Measurements from ENCODE around the gene CPLANE2. TPM values are rescaled to one million over a fixed set of nuclear protein-coding genes. Genes with fewer than 3 reads are reported as not detected.

The CPLANE2 gene
- total and polyA plus RNA-seq, 10 donors = 2.1 to 7.6 (median 5.3) TPM

GRCh38 chr1:16237343-16237830 lies 404 bp upstream of the CPLANE2 start:
- DNase-seq = no peak
- 26 to 31% (median 29%) methylated on average over 6 of the region's 6 CpGs for WGBS, 5 donors
- Histone ChIP-seq H3K4me3 (peak overlapping the region; percentile 58 to 78 (median 60)), H3K36me3 (peaks cover 0 to 11% (median 2%) of the 10 kb centered on the region in 6 donors), H3K4me1 (peaks cover 8 to 33% (median 19%) of the 10 kb centered on the region in 6 donors), H3K27ac (peak overlapping the region; percentile 61 to 93 (median 88)), H3K9me3 (no peaks in the 10 kb centered on the region), H3K27me3 (replicated peaks in 1 of 7) (no peaks in the 10 kb centered on the region)
- intact Hi-C loops (cut with DNase I; ENCODE audit: low total_unique reads) = no loop called here
- no peak for TF ChIP-seq CTCF (IDR thresholded peaks at IDR 0.05 in 8 of 11, conservative IDR thresholded peaks at IDR 0.05 in 3 of 11)
- TF ChIP-seq POLR2AphosphoS5 (IDR thresholded peaks at IDR 0.05) = no peak
- no peak for TF ChIP-seq POLR2A (IDR thresholded peaks at IDR 0.05)

- 42 to 65% (median 45%) methylated on average over 4 to 6 of the region's 6 CpGs for WGBS, 5 donors
These were observed 956 bp downstream of the CPLANE2 start for GRCh38 chr1:16235944-16236510.

GRCh38 chr1:16235347-16235746 lies 1.6 kb downstream of the CPLANE2 start:
- no peak for DNase-seq
- TF ChIP-seq POLR2AphosphoS5 (IDR thresholded peaks at IDR 0.05) (no peak), CTCF (IDR thresholded peaks at IDR 0.05 in 8 of 11, conservative IDR thresholded peaks at IDR 0.05 in 3 of 11) (no peak), POLR2A (IDR thresholded peaks at IDR 0.05) (no peak)
- Histone ChIP-seq H3K27ac (no peak overlapping the region), H3K9me3 (no peaks in the 10 kb centered on the region), H3K4me3 (no peak overlapping the region), H3K27me3 (replicated peaks in 1 of 7) (no peaks in the 10 kb centered on the region), H3K36me3 (peaks cover 0 to 24% (median 4%) of the 10 kb centered on the region in 6 donors), H3K4me1 (peaks cover 8 to 33% (median 19%) of the 10 kb centered on the region in 6 donors)
- intact Hi-C loops (cut with DNase I; ENCODE audit: low total_unique reads) = no loop called here
- 88 to 98% (median 92%) methylated on average over 2 of the region's 2 CpGs for WGBS, 5 donors

More at GRCh38 chr1:16235944-16236510, 956 bp downstream of the CPLANE2 start:
- intact Hi-C loops (cut with DNase I; ENCODE audit: low total_unique reads) = no loop called here
- DNase-seq = no peak
- no peaks in the 10 kb centered on the region for H3K27me3 ChIP-seq (replicated peaks in 1 of 7)
- peaks cover 8 to 33% (median 19%) of the 10 kb centered on the region in 6 donors for H3K4me1 ChIP-seq
- no peaks in the 10 kb centered on the region for H3K9me3 ChIP-seq
- TF ChIP-seq CTCF (IDR thresholded peaks at IDR 0.05 in 8 of 11, conservative IDR thresholded peaks at IDR 0.05 in 3 of 11) = peak in 9 of 11 experiments; percentile 28 to 57 (median 41)
- TF ChIP-seq POLR2A (IDR thresholded peaks at IDR 0.05) = no peak
- peak overlapping the region; percentile 58 to 78 (median 60) for H3K4me3 ChIP-seq
- peaks cover 0 to 23% (median 4%) of the 10 kb centered on the region in 6 donors for H3K36me3 ChIP-seq
- peak overlapping the region in 7 of 8 donors; percentile 83 to 93 (median 88) for H3K27ac ChIP-seq

- Histone ChIP-seq H3K9me3 (no peaks in the 10 kb centered on the region), H3K27ac (no peak overlapping the region), H3K27me3 (replicated peaks in 1 of 7) (peaks cover 0 to 7% (median 0%) of the 10 kb centered on the region in 7 donors), H3K4me1 (peaks cover 8 to 36% (median 19%) of the 10 kb centered on the region in 6 donors), H3K36me3 (peaks cover 0 to 29% (median 4%) of the 10 kb centered on the region in 6 donors), H3K4me3 (no peak overlapping the region)
- TF ChIP-seq POLR2AphosphoS5 (IDR thresholded peaks at IDR 0.05) (no peak), CTCF (IDR thresholded peaks at IDR 0.05 in 8 of 11, conservative IDR thresholded peaks at IDR 0.05 in 3 of 11) (no peak), POLR2A (IDR thresholded peaks at IDR 0.05) (no peak)
- intact Hi-C loops (cut with DNase I; ENCODE audit: low total_unique reads) = no loop called here
- 93 to 100% (median 95%) methylated on average over 7 to 8 of the region's 8 CpGs for WGBS, 5 donors
- DNase-seq = peak; percentile 72
These were observed 3.6 kb downstream of the CPLANE2 start for GRCh38 chr1:16233431-16233830.

Measured in spleen (tissue), 11 donors.